Endothelial cell (in vitro differentiated cells): ENCODE results near the gene DCAF15. TPM values are rescaled to one million over a fixed set of nuclear protein-coding genes. Genes with fewer than 3 reads are reported as not detected.

Experiments
- DNase-seq: peaks from one replicate; pipeline ENCODE4 v3.0.0; 2021; ENCODE audit warnings: low spot score
- H3K27ac Mint-ChIP-seq: one replicate; pipeline ENCODE4 v1.8.0; 2021; ENCODE audit warnings: mixed read lengths, inconsistent platforms; ENCODE audit not compliant: unreplicated experiment
- H3K27me3 Mint-ChIP-seq: one replicate; pipeline ENCODE4 v1.8.0; 2021; ENCODE audit warnings: mild to moderate bottlenecking, moderate library complexity, mixed read lengths, inconsistent platforms; ENCODE audit not compliant: unreplicated experiment
- H3K36me3 Mint-ChIP-seq: one replicate; pipeline ENCODE4 v1.8.0; 2021; ENCODE audit warnings: mild to moderate bottlenecking, low read depth, mixed read lengths, inconsistent platforms; ENCODE audit not compliant: unreplicated experiment
- H3K4me1 Mint-ChIP-seq: one replicate; pipeline ENCODE4 v1.8.0; 2021; ENCODE audit warnings: mild to moderate bottlenecking, mixed read lengths, inconsistent platforms; ENCODE audit not compliant: unreplicated experiment
- H3K4me3 Mint-ChIP-seq: one replicate; pipeline ENCODE4 v1.8.0; 2021; ENCODE audit warnings: mild to moderate bottlenecking, mixed read lengths, inconsistent platforms; ENCODE audit not compliant: unreplicated experiment
- H3K9me3 Mint-ChIP-seq: one replicate; pipeline ENCODE4 v1.8.0; 2021; ENCODE audit warnings: mixed read lengths, inconsistent platforms; ENCODE audit not compliant: unreplicated experiment
- total RNA-seq: library from RNA; stranded (reverse); fragmentation: NEBNext Ultra II Directional; extraction: Animal tissue kit (Norgen Biotek cat#: 25700); gene quantifications from one replicate; pipeline ENCODE4 v1.2.1, GENCODE V29; 2021; ENCODE audit not compliant: unreplicated experiment
- TF ChIP-seq, protein P1 (sequence below): fragments of 200-600 bp; sonication (generic); IDR thresholded peaks from one replicate; pipeline ENCODE4 v1.5.0; 2021; ENCODE audit warnings: antibody characterized with exemption; ENCODE audit not compliant: unreplicated experiment

Gene DCAF15
- total RNA-seq, 1 donor from 2014 or later = 53.0 TPM

- Mint-ChIP-seq H3K4me3 (no peak overlapping the region), H3K9me3 (no peaks in the 10 kb centered on the region), H3K36me3 (peaks cover 7% of the 10 kb centered on the region), H3K27me3 (peaks cover 12% of the 10 kb centered on the region), H3K4me1 (peaks cover 13% of the 10 kb centered on the region), H3K27ac (no peak overlapping the region)
- DNase-seq = no peak
- TF ChIP-seq, protein P1, sequence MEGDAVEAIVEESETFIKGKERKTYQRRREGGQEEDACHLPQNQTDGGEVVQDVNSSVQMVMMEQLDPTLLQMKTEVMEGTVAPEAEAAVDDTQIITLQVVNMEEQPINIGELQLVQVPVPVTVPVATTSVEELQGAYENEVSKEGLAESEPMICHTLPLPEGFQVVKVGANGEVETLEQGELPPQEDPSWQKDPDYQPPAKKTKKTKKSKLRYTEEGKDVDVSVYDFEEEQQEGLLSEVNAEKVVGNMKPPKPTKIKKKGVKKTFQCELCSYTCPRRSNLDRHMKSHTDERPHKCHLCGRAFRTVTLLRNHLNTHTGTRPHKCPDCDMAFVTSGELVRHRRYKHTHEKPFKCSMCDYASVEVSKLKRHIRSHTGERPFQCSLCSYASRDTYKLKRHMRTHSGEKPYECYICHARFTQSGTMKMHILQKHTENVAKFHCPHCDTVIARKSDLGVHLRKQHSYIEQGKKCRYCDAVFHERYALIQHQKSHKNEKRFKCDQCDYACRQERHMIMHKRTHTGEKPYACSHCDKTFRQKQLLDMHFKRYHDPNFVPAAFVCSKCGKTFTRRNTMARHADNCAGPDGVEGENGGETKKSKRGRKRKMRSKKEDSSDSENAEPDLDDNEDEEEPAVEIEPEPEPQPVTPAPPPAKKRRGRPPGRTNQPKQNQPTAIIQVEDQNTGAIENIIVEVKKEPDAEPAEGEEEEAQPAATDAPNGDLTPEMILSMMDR = no peak
Observed at GRCh38 chr19:13930402-13930801, 21.9 kb upstream of the DCAF15 start.

GRCh38 chr19:13931391-13932148 lies 20.7 kb upstream of the DCAF15 start:
- TF ChIP-seq, protein P1 = no peak
- Mint-ChIP-seq H3K27ac (no peak overlapping the region), H3K4me1 (peaks cover 8% of the 10 kb centered on the region), H3K27me3 (peaks cover 12% of the 10 kb centered on the region), H3K4me3 (no peak overlapping the region), H3K36me3 (peaks cover 3% of the 10 kb centered on the region), H3K9me3 (no peaks in the 10 kb centered on the region)
- DNase-seq = no peak

DNA sequence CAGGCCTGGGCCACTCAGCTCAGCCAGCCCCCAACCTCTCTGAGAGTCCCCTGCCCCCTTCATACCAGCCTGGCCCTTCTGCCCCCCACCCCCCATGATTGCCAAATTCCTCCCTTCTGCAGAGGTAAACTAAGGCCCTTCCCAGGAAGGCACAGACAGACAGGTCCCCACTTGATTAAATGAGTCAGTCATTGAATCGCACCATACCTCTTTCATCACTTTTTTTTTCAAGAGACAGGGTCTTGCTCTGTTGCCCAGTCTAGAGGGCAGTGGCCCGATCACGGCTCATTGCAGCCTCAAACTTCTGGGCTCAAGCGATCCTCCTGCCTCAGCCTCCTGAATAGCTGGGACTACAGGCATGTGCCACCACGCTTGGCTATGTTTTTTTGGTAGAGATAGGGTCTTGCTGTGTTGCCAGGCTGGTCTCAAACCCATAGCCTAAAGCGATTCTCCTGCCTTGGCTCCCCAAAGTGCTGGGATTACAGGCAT lies 20.1 kb upstream of the DCAF15 start:
- no peak overlapping the region for H3K4me3 Mint-ChIP-seq
- H3K27me3 Mint-ChIP-seq = peaks cover 12% of the 10 kb centered on the region
- no peaks in the 10 kb centered on the region for H3K9me3 Mint-ChIP-seq
- TF ChIP-seq, protein P1 = no peak
- no peak for DNase-seq
- H3K4me1 Mint-ChIP-seq = peaks cover 2% of the 10 kb centered on the region
- no peak overlapping the region for H3K27ac Mint-ChIP-seq
- H3K36me3 Mint-ChIP-seq = peaks cover 3% of the 10 kb centered on the region

GRCh38 chr19:13932911-13933393 lies 19.4 kb upstream of the DCAF15 start:
- peaks cover 12% of the 10 kb centered on the region for H3K27me3 Mint-ChIP-seq
- peaks cover 3% of the 10 kb centered on the region for H3K36me3 Mint-ChIP-seq
- no peaks in the 10 kb centered on the region for H3K9me3 Mint-ChIP-seq
- no peaks in the 10 kb centered on the region for H3K4me1 Mint-ChIP-seq
- H3K27ac Mint-ChIP-seq = no peak overlapping the region
- no peak overlapping the region for H3K4me3 Mint-ChIP-seq
- no peak for DNase-seq
- TF ChIP-seq, protein P1 = no peak

- H3K4me3 Mint-ChIP-seq = no peak overlapping the region
- TF ChIP-seq, protein P1 = no peak
- no peaks in the 10 kb centered on the region for H3K9me3 Mint-ChIP-seq
- no peak for DNase-seq
- no peaks in the 10 kb centered on the region for H3K4me1 Mint-ChIP-seq
- H3K27me3 Mint-ChIP-seq = peaks cover 12% of the 10 kb centered on the region
- no peaks in the 10 kb centered on the region for H3K36me3 Mint-ChIP-seq
- no peak overlapping the region for H3K27ac Mint-ChIP-seq
Observed at GRCh38 chr19:13934785-13935109, 17.6 kb upstream of the DCAF15 start.
